IPS-NIHi11 (cell line): Measurements from ENCODE around the gene POU4F3.

Experiments used
- DNase-seq: peaks from one replicate; pipeline ENCODE4 v3.0.0; 2012; ENCODE audit warnings: mixed read lengths, low spot score

POU4F3 gene

DNA sequence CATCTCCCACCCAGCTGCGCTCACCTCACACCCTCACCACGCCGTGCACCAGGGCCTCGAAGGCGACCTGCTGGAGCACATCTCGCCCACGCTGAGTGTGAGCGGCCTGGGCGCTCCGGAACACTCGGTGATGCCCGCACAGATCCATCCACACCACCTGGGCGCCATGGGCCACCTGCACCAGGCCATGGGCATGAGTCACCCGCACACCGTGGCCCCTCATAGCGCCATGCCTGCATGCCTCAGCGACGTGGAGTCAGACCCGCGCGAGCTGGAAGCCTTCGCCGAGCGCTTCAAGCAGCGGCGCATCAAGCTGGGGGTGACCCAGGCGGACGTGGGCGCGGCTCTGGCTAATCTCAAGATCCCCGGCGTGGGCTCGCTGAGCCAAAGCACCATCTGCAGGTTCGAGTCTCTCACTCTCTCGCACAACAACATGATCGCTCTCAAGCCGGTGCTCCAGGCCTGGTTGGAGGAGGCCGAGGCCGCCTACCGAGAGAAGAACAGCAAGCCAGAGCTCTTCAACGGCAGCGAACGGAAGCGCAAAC is 1.1 kb downstream of the POU4F3 start:
- no peak for DNase-seq

DNA sequence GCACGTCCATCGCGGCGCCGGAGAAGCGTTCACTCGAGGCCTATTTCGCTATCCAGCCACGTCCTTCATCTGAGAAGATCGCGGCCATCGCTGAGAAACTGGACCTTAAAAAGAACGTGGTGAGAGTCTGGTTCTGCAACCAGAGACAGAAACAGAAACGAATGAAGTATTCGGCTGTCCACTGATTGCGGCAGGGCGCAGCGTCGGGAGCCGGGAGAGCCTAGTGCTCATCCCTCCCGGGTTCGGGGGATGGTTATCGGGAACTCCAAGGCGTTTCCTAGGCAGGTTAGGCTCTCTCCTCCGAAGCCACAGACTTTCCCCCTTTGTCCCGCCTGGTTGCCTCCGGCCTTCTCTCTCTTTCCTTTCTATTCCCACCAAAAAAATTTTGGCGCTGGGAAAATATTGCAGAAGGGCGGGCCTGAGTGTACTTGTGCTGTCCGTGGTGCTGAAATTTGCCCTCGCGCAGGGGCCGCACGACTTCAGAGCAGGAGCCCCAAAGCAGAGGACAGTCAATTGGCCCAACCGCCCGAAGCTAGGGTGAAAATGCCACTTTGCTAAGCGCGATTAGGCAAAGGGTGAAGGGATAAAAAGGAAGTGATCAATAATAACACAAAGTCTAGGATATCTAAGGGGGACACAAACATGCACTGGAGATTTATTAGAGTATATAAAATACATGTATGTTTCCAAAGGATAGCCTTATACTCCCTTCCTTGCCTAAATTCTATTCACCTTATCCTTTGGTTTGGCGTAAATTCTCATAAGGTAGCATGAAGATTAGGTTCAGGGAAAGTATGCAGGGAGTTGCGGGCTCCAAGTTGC is 1.8 kb downstream of the POU4F3 start:
- DNase-seq, result peak; percentile 79

DNA sequence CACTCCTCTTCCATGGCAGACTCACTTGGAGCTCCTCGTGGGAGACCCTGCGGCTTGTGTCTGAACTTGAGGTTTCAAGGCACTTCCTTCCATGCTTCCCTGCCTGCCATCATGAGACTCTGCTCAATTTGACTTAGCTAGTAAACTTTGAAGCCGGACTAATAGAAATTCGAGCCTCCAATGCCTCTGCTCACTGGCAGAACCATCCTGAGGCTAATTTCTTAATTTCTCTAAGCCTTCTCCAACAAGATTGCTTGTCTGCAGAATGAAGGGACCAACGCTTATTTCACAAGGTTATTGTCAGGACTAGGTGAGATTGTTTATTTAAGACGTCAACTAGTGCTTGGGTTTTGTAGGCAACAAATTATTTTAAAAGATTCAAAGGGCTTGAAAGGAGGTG is 3.2 kb downstream of the POU4F3 start:
- no peak for DNase-seq

DNA sequence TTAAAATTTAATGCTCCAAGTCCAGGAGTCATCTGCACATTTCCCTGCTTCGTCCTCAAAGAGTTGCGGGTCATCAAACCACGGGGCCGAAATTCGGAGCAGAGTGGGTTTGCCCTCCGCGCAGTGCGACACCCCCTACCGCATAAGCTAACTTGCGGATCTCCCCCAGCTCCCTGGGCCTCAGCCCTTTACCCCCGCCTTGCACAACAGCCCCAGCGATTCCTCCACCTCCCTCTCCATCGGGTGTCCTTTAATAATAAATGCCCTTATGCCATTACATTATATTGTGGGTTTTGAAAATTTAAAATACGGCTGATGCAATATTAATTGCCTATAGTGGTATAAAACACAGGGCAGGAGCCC is 3.9 kb downstream of the POU4F3 start:
- no peak for DNase-seq

DNA sequence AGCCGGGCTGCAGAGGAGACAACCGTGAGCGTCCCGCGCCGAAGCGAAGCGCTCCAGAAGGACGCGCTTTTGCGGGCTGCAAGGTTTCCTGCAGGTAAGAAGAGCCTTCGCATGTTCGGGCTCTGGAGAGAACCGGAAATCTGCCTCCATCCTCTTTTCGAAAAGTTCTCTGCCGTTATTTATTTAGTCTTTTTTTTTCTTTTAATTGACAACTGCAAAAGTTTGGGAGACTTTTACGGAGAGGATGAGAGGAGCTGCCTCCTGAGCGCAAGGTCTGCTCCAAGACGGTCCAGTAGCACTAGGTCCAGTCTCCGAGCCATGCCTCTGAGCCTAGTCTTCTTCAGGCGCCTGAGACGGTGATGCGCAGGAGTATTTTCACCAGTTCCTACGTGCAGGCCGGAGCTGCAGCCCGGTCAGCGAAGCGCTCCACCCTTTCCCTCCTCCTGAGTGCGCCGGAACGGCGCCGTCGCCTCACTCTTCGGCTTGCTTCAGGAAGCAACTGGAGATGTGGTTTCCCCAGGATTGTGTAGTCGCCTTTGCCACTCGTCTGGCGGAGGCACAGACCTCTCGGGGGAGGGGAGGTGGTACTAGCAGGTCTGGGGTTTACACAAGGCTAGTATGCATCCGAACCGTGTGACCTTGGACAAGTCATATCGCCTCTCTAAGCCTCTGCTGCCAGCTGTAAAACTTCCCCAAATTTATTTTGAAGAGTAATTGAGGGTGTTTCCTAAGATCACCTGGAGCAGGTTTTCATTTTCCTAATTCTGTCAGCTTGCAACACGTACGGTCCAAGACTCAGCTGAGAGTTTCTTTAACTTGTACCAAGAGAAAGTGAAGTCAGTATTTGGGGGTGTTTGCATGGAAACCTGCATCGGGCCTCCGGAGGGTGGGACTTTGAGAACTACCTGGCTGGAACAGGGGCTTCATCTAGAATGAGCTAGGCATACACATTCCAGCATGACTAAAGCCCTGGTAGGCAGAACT is 4.5 kb downstream of the POU4F3 start:
- DNase-seq, result no peak

DNA sequence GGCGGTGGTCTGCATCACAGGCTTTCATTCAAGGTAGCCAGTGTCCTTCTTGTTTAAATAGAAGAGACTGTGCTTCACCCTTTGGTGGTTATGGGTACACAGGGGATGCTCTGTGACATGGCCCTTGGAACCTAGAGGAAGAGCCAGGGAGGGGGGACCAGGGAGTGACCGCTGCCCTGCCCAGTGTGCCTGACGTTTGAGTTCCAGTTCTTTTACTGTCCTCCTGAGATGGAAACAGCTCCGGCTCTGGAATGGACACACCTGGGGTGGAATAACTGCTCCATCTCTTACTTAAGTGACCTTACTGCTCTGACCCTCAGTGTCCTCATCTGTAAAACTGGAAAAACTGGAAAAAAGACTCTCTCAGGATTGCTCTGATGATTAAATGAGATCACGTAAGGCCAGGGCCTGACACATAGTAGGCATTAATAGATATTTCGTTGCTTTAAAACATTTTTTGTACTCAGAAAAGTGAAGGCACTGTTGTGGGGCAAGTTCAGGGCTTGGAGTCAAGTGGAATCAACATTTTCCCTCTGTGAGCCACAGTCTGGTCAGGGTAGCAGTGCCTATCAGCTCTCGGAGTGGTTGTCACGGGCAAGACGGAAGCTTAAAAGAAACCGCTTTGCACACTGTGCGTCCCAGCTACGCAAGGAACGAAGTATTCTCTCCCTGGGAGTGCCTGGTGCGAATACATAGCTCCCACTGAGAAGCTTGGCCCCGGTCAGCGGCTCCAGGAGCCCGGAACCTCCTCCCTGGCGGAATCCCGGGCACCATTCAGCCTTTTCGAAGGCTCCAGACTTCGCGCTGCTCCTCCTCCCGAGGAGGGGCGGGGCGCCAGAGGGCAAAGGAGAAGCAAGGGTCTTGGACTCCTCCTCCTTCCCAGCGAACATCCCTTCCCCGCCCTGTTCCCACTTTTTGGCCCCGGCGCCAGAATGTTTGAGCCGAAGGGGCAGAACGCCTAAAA is 5.8 kb downstream of the POU4F3 start:
- peak; percentile 82 for DNase-seq

DNA sequence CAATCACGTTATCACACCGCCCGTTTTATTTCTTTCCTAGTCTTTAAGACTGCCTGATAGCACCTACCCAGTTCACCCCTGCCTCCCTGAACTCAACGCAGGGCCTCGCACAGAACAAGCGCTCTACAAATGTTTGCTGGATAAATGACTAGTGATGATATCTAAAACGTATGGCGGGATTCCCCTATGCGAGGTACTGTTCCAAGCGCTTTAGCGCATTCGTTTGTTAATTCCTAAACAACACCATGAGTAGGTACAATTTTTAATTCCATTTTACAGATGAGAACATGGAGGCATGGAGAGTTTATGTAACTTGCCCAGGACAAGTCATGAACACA is 6.6 kb downstream of the POU4F3 start:
- DNase-seq, result no peak

DNA sequence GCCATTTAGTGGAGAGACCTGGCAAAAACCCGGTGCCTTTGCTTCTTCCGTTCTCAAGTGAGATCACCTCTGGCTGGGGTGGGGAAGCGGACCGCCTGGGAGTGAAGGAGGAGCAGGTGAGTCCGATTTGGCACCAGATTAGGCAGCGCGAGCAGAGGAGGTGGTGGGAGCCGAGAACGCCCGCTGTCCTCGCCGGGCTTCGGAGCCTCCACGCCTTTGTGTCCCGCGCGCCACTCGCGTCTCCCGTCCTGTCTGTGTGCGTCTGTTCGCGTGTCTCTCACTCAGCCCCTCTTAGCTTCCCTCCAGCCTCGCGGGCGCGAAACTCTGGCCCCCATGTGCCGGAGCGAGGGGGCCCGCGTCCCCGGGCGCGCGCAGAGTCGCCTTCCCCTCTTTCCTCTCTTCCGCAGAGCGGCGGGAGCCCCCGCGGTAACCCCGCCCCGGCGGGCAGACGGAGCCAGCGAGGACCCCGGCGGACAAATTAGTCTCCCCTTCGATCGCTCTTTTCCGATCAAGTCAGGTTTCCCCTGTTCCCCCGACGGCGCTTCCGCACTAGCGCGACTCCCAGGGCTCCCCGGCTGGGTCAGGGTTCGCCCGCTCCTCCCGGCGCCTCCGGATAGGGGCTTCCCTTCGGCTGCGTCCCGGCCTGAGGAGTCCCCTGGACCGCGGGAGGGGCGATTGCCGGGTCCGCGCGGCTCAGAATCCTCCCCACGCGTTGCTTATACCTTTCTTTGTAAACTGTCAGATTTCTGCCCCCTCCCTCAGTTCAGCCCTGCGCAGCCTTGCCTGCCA is 7.1 kb downstream of the POU4F3 start:
- DNase-seq, result peak; percentile 52

DNA sequence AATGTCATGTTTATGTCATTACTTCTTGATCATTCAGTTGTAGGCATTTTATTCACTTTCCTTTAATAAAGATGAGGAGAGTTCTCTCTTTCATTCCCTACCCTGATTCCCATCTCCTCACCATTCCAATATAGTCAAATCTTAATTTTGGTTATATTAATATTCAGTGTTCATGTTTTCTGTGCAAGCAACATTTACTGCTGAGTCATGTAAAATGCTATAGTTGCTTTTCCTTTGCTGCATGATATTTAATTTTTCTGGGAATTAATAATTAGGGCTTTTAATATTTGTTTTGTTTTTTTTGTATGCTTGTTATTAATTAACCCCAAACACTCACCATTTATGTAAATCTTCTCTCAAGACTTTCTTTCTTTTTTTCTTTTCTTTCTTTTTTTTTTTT is 18.5 kb downstream of the POU4F3 start:
- DNase-seq, result no peak

DNA sequence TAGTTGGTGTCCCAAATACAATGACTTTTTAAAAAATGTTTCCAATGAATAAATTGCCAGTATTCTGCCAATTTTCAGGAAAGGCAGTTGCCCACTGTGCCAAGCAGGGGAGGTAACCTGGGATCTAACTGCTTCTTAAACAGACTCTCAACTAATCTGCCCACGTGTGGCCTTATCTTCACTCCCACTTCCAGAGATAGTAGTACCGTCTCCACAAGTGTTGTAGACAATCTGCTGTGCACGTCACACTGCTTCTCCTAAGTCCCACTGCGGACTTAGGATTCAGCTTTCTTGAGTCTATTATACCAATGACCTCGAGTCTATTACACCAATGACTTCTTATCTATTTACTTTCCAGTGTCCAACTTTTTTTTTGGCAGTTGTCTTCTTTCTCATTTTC is 21.2 kb downstream of the POU4F3 start:
- DNase-seq, result no peak

DNA sequence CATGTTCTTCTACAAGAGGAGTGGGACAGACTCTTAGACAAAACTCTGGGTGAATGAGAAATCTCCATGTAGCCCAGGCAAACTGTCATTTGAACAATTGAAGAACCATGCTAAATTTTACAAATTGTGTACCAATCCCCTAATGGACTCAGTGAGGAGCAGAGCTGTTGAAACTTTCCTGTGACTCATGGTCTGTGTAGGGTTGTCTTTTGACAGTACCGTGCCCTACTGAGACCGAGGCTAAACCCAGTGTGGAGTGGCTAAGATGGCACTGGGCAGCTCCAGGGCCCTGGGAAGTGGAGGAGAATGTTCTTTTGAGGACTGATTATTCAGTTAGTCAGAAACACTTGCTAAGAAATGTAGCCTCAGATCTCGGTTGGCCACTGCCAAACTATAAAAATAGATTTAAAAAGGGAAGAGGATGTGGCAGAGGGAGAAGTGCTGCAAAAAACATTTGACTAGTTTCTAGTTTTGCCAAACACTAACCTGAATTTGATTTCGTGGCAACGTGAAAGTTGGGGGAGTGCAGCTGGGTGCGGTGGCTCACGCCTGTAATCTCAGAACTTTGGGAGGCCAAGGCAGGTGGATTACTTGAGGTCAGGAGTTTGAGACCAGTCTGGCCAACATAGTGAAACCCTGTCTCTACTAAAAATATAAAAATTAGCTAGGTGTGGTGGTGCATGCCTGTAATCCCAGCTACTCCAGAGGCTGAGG is 24.7 kb downstream of the POU4F3 start:
- no peak for DNase-seq

DNA sequence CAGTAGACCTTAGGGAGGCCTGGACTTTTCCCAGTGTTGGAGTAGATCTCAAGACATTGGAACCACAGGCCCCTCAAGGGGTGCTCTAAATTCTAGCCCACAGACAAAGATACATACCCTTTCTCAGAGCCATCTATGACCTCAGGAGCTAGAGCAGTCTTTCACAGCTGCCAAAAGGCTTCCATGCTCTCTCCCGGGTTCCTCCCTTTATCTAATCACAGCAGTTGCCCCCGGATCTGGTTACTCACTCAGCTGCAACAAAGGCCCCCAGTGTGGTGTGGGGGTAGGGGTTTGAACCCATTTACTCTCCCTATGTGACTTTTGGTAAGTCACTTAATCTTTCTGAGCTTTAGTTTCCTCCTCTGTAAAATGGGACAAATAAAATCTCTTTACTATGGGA is 27.0 kb downstream of the POU4F3 start:
- peak; percentile 59 for DNase-seq

DNA sequence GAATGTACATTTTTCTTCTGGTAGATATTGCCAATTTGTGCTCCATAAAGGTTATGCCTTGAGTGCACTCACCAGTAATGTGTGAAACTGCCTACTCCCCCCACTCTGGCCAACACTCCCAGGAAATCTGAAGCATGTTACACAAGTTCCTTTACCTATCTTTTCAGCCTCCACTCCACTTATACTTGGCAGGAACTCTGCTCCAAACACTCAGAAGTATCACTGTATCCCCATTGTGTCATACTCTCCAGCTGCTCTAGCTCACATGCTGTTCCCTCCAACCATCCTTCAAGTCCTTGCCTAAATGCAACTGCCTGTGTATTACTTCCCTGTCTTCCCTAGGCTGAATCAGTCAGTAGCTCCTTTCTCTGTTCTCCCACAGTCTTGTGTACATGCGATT is 28.3 kb downstream of the POU4F3 start:
- no peak for DNase-seq

DNA sequence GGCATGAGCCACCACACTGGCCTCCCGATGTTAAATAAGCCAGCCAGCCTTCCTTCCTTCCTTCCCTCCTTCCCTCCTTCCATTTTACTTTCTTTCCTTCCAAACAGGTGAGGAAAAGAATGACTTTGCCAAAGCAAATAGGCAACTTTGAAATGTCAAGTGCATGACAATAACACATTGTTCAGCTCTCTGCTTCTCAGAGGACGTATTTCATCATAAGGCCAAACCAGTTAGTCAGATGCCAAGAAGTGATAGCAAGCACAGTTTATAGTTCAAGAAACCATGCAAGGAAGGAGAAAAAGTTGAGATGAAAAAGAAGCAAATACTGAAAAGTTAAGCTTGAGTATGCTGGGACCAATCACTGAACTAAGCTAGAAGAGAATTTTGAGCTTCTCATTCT is 29.5 kb downstream of the POU4F3 start:
- DNase-seq, result no peak

DNA sequence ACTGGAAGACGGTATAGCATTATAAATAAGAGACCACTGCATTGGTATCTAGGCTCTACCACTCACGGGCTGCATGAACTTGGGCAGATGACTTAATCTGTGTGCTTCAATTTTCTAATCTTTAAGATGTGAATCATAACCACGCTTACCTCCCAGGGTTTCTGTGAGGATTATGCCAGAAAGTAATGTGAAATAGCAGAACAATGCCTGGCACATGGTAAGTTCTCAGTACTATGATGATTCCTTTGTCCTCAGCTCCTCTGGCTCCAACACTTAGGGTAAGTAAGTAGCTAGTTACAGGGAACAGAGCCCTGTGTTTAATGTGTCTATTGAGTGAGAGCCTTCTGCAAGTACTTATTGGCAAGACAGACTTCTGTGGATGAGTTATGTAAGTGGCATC is 31.1 kb downstream of the POU4F3 start:
- DNase-seq, result no peak

DNA sequence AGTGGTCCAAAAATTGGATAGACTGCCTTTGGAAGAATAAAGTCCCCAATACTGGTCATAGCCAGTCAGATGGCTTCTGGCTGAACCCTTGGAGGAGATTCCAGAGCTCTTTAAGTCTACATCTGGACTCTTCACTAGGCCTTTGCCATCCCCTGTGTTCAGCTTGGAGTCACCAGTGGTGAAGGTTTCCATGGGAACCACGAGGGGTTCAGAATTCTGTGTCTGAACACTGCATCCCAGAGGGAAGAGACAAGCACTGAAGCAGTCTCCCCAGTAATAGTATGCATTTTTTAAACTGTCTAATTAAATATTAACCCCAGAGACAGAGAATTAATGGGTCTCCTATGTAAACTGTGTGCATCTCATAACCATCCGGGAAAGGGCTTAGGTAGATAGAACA is 38.2 kb downstream of the POU4F3 start:
- no peak for DNase-seq

DNA sequence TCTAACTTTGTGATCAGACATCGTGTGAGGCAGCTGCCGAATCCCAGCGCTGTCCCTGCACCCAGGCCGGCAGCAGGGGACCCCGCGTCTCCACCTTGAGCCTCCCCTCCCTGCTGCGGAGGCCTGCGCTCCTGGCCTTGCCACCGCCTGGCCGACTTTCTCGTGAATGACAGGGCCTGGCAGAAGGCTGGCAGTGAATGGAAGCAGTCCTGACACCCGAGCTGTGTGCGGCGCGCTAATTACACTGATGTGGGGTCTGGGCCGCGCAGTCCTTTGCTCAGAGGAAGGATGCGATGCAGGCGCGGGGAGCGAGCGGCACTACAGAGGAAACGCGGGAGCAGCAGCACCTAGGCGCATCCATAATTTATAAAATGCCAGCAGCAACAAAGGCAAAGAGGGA is 40.3 kb downstream of the POU4F3 start:
- DNase-seq, result no peak

DNA sequence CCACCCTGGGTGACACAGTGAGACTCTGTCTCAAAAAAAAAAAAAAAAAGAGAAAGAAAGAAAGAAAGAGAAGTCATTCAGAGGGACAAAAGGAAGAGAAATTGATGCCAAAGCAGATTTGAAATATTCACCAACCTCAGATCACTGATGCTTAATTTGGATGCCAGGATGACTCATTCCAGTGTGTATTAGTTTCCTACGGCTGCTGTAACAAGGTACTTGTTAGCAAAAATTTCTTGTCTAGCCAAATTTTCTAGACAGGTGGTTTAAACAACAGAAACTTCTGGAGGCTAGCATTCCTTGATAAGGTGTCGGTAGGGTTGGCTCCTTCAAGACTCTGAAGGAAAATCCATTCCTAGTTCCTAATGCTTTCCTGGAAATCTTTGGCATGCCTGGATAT is 42.1 kb downstream of the POU4F3 start:
- no peak for DNase-seq

DNA sequence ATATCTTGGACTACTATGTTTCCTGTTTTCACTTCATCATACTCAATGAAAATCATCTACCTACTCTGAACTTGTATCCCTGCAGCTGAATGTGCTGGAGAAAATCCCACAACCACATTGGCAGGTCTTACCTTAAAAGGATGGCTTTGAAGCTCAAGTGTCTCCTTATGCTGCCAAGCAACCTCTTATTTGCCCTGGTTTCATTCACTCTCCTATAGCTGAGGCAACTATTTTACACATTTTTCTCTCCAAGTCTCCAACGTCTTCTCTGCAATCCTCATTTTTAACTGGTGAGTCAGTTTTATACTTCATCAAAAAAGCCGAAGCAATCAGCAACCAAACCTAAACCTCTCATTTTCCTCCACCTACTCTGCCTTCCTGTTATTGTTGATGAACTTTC is 49.7 kb downstream of the POU4F3 start:
- DNase-seq, result no peak

DNA sequence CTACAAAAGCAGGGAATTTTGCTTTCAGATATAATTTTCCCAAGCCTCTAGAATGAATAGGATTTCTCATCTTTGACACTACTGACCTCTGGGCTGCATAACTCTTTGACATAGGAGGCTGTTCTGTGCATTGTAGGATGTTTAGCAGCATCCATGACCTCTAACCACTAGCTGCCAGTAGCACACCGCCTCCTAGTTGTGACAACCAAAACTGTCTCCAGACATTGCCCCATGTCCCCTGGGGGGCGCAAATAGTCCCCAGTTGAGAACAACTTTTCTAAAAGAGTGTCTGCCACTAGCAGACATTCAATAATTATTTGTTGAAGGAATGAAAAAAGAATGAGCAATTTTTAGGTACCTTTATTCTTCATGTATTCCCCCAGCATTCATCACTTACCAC is 51.8 kb downstream of the POU4F3 start:
- peak; percentile 22 for DNase-seq
